ENCODE measurements around the gene NOP9. TPM values are rescaled to one million over a fixed set of nuclear protein-coding genes. Genes with fewer than 3 reads are reported as not detected.

NOP9 gene
- polyA plus RNA-seq, 1 experiment, result 16.3 TPM

DNA sequence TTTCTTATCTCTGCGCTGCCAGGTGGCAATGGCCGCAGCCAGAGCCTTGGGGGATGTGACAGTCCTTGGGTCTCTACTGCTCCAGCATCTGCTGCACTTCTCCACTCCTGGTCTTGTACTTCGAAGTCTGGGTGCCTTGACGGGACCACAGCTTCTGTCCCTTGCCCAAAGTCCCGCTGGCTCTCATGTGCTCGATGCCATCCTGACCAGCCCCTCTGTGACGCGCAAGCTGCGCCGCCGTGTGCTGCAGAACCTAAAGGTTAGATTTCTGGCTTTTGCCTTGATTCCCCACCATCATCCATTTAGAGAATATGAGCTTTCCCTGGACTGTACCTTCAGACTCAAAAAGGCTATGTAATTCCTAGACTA, 4.4 kb downstream of the NOP9 start:
- peaks cover 31% of the 10 kb centered on the region for H3K36me3 ChIP-seq (ENCODE audit: control insufficient read depth, insufficient read depth, low read length)

DNA sequence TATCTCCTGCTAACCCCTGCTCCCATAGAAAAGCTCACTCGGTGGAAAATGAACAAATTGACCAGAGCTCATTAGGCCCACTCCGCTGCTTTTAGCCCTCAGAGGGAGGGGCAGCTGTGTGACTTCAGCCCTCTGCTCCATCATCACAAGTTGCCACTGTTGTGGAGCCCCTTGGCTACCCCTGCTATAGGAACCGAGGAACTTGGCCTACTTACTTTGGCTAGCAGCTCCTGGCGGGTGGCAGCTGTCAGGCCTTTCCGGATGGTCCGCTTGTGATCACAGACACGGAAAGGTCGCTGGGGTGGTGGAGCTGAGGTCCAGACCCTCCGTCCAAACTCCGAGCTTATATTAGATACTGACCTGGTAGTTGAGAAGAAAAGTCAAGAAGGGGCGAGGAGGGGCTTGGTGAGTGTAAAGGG, 7.5 kb downstream of the NOP9 start:
- Histone ChIP-seq H3K27me3 (ENCODE audit: control insufficient read depth, insufficient read depth, low read length) (no peaks in the 10 kb centered on the region), H3K36me3 (ENCODE audit: control insufficient read depth, insufficient read depth, low read length) (peaks cover 25% of the 10 kb centered on the region), H3K4me3 (ENCODE audit: low read depth, low read length) (no peak overlapping the region)
- ChIA-PET CTCF (interaction anchor here (0.8 to 8.0 kb wide), 23 partner anchors 9 to 134 kb away, joined by 3 to 107 read pairs (median 6); partner anchors contain the start of genes DHRS1, NOP9, RABGGTA and TINF2), POLR2A (no interaction called here)
- TF ChIP-seq, protein P1, sequence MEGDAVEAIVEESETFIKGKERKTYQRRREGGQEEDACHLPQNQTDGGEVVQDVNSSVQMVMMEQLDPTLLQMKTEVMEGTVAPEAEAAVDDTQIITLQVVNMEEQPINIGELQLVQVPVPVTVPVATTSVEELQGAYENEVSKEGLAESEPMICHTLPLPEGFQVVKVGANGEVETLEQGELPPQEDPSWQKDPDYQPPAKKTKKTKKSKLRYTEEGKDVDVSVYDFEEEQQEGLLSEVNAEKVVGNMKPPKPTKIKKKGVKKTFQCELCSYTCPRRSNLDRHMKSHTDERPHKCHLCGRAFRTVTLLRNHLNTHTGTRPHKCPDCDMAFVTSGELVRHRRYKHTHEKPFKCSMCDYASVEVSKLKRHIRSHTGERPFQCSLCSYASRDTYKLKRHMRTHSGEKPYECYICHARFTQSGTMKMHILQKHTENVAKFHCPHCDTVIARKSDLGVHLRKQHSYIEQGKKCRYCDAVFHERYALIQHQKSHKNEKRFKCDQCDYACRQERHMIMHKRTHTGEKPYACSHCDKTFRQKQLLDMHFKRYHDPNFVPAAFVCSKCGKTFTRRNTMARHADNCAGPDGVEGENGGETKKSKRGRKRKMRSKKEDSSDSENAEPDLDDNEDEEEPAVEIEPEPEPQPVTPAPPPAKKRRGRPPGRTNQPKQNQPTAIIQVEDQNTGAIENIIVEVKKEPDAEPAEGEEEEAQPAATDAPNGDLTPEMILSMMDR (IDR thresholded peaks at IDR 0.05; ENCODE audit: insufficient read depth, low read depth, low read length), result no peak
- DNase-seq (ENCODE audit: low read depth), result no peak

More for the DNA sequence above, 4.4 kb downstream of the NOP9 start:
- Histone ChIP-seq H3K4me3 (ENCODE audit: low read depth, low read length) (no peak overlapping the region), H3K27me3 (ENCODE audit: control insufficient read depth, insufficient read depth, low read length) (no peaks in the 10 kb centered on the region)
- ChIA-PET CTCF (interaction anchor here (0.6 to 1.6 kb wide), 4 partner anchors 17 to 128 kb away, joined by 3 read pairs; no protein-coding TSS in a partner anchor), POLR2A (no interaction called here)
- no peak for DNase-seq (ENCODE audit: low read depth)
- TF ChIP-seq, protein P1 (IDR thresholded peaks at IDR 0.05; ENCODE audit: insufficient read depth, low read depth, low read length), result no peak

DNA sequence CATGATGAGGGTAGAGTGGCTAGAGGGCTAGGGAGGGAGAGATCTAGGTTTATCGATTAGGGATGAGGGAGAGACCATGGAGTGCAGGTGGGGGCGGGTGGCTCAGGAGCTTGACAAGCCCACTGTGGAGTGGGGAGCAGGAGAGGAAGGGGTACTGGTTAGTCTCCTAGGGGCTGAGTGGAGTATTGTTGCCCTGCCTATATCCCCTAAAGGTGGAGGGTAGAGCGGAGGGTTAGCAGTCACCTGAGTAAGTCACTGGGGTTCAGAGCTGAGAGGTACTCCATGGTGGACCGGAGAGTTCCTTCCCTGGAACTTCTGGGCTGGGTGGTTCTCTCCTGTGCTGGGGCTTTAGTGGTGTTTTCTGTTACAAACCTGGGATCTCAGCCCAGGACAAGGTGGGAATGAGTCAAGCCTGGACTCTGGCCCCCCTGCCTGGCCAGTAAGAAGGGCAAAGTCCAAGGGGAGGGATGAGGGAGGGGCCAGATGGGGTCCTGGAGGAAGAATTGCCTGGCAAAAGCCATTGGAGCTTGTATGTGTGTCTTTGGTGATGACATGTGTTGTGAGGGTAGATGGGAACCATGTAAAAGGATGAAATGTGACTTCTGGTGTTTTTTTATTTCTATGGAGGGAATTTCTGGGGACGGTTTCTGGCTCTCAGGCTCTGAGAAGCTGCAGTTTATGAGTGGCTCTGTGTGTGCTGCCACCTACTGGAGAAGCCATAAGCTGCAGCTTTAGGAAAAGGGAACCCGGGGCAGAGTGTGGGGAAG, 8.1 kb downstream of the NOP9 start, which contains the start of gene CIDEB:
Gene CIDEB, minus strand, starts transcription at position 403 of the 767 bp plus-strand sequence. Its CDS starts 119 bp downstream, at position 284.
- DNase-seq (ENCODE audit: low read depth), result no peak
- POLR2A ChIA-PET, result interaction anchor here (1.0 kb wide), 1 partner anchor 124 kb away, joined by 3 read pairs; no protein-coding TSS in a partner anchor

DNA sequence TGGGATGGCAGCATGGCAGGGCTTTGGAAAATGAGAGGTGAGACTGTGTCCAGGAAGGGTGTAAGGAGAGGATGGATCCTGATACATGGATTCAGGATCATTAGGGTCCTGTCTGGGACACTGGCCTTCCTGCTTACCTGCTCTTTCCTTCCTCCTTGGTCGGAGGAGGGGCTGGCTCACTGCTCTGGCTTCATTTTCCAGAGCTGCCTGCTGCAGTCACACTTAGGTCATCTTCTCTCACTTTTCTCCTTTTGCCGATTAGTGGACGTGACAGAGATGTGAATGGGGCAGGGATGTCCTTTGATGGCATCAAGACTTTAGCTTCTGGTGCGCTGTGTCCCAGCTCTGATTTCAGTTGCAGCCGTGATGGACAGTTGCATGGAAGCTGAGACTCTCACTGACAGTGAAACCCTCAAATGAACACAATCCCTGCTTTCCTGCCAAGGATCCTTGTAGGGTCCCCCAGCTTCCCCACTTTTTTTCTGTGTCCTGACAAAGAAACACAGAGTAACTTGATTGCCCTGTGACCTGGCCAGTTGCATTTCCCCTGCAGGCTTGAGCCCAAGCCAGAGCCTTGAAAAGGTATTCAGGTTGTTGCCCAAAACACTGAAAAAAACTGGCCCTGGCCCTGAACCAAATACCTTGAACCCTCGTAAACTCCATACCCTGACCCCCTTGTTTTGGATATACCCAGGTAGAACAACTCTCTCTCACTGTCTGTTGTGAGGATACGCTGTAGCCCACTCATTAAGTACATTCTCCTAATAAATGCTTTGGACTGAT, 8.9 kb downstream of the NOP9 start:
- peaks cover 17% of the 10 kb centered on the region for H3K36me3 ChIP-seq (ENCODE audit: control insufficient read depth, insufficient read depth, low read length)
- no peak overlapping the region for H3K4me3 ChIP-seq (ENCODE audit: low read depth, low read length)
- TF ChIP-seq, protein P1 (IDR thresholded peaks at IDR 0.05; ENCODE audit: insufficient read depth, low read depth, low read length), result no peak
- DNase-seq (ENCODE audit: low read depth), result no peak
- H3K27me3 ChIP-seq (ENCODE audit: control insufficient read depth, insufficient read depth, low read length), result no peaks in the 10 kb centered on the region
- ChIA-PET CTCF (interaction anchor here (0.6 to 8.0 kb wide), 36 partner anchors 8 to 258 kb away, joined by 3 to 107 read pairs (median 4); partner anchors contain the start of genes DHRS1, MDP1, NOP9 and PSME1), POLR2A (interaction anchor here (1.0 to 1.1 kb wide), 2 partner anchors 113 to 123 kb away, joined by 3 read pairs; partner anchors contain the start of gene TM9SF1)

More for the DNA sequence above, 8.1 kb downstream of the NOP9 start, which contains the start of gene CIDEB:
- Histone ChIP-seq H3K4me3 (ENCODE audit: low read depth, low read length) (no peak within 1 kb of the TSS), H3K27me3 (ENCODE audit: control insufficient read depth, insufficient read depth, low read length) (no peaks in the 10 kb centered on the region), H3K36me3 (ENCODE audit: control insufficient read depth, insufficient read depth, low read length) (peaks cover 22% of the 10 kb centered on the region)
- CTCF ChIA-PET, result interaction anchor here (0.6 to 8.0 kb wide), 41 partner anchors 9 to 257 kb away, joined by 3 to 107 read pairs (median 4); partner anchors contain the start of genes DHRS1, MDP1, NOP9 and PSME1
- TF ChIP-seq, protein P1 (IDR thresholded peaks at IDR 0.05; ENCODE audit: insufficient read depth, low read depth, low read length), result peak; percentile 96

All from BJ (cell line).